Measurements from ENCODE around the gene GNAT1.

GRCh38 chr3:50193746-50194127 is 2.3 kb downstream of the GNAT1 start:
- no peak for TF ChIP-seq POLR2A (IDR thresholded peaks at IDR 0.05)
- TF ChIP-seq CTCF (IDR thresholded peaks at IDR 0.05) = no peak
